Keratinocyte (primary cell): ENCODE measurements around the gene CNFN. TPM values are rescaled to one million over a fixed set of nuclear protein-coding genes. Genes with fewer than 3 reads are reported as not detected.
"Not testable (repeated sequence)": the region's sequence is repeated elsewhere in the genome, so short reads cannot be mapped to it uniquely, and the experiment has no call there.

Experiments used
- DNase-seq: peaks from one replicate; pipeline ENCODE4 v3.0.0-alpha.2; 2011; ENCODE audit warnings: low read depth, missing footprints, low spot score
- FAIRE-seq: peaks from 2 replicates; lab custom pipeline; 2011; peaks lifted over from hg19 to GRCh38; lab: Jason Lieb, UNC
- H2AFZ ChIP-seq: 2 replicates; pipeline ENCODE4 v1.6.0; 2012; ENCODE audit warnings: low read length, control low read depth, inconsistent platforms; ENCODE audit not compliant: control insufficient read depth
- H3K27ac ChIP-seq: 2 replicates; pipeline ENCODE4 v1.5.1; 2011; ENCODE audit warnings: low read length; ENCODE audit not compliant: control insufficient read depth, insufficient read depth
- H3K27me3 ChIP-seq: 3 replicates; pipeline ENCODE4 v1.6.0; 2011; ENCODE audit warnings: low read length; ENCODE audit not compliant: control insufficient read depth, insufficient read depth; ENCODE audit errors: extremely low read depth
- H3K36me3 ChIP-seq, 2 experiments: 2 replicates in 1 of 2; 3 replicates in 1 of 2; pipeline ENCODE4 v1.5.1; 2011; ENCODE audit warnings: low read length in 2 of 2, mild to moderate bottlenecking in 1 of 2; ENCODE audit not compliant: control insufficient read depth in 2 of 2, insufficient read depth in 2 of 2; ENCODE audit errors: extremely low read depth in 1 of 2
- H3K4me1 ChIP-seq: 3 replicates; pipeline ENCODE4 v1.5.1; 2011; ENCODE audit warnings: low read length; ENCODE audit not compliant: control insufficient read depth, insufficient read depth; ENCODE audit errors: extremely low read depth
- H3K4me2 ChIP-seq: 3 replicates; pipeline ENCODE4 v1.6.0; 2011; ENCODE audit warnings: low read depth, low read length; ENCODE audit not compliant: control insufficient read depth, insufficient read depth; ENCODE audit errors: extremely low read depth
- H3K4me3 ChIP-seq, 3 experiments: fragments of 200-600 bp in 1 of 3; sonication (generic) in 1 of 3; 2 replicates in 2 of 3; 3 replicates in 1 of 3; pipeline ENCODE4 v1.5.1; 2011 to 2016; ENCODE audit warnings: low read length in 3 of 3, mild to moderate bottlenecking in 3 of 3, control low read depth in 2 of 3, inconsistent platforms in 1 of 3, low read depth in 1 of 3, mixed read lengths in 1 of 3, mixed run types in 1 of 3, moderate library complexity in 1 of 3; ENCODE audit not compliant: control insufficient read depth in 2 of 3, insufficient read depth in 2 of 3; ENCODE audit errors: extremely low read depth in 1 of 3
- H3K79me2 ChIP-seq: 2 replicates; pipeline ENCODE4 v1.6.0; 2012; ENCODE audit warnings: low read length; ENCODE audit not compliant: control insufficient read depth, insufficient read depth
- H3K9ac ChIP-seq: 3 replicates; pipeline ENCODE4 v1.6.0; 2011; ENCODE audit warnings: low read length; ENCODE audit not compliant: control insufficient read depth, insufficient read depth; ENCODE audit errors: extremely low read depth
- H3K9me1 ChIP-seq: 3 replicates; pipeline ENCODE4 v1.6.0; 2011; ENCODE audit warnings: low read length; ENCODE audit not compliant: control insufficient read depth, insufficient read depth; ENCODE audit errors: extremely low read depth
- H3K9me3 ChIP-seq: 2 replicates; pipeline ENCODE4 v1.5.1; 2012; ENCODE audit warnings: low read depth, low read length; ENCODE audit not compliant: control insufficient read depth
- H4K20me1 ChIP-seq: 3 replicates; pipeline ENCODE4 v1.6.0; 2011; ENCODE audit warnings: low read length; ENCODE audit not compliant: control insufficient read depth, insufficient read depth; ENCODE audit errors: extremely low read depth
- dilution Hi-C: fragments of 300-500 bp; cut with MboI; formaldehyde crosslinking; loops from one replicate; pipeline ENCODE4 v1.7.0; 2020; ENCODE audit warnings: low sequenced_read_pairs; ENCODE audit not compliant: extremely low pct_ligation_motif_present
- polyA plus RNA-seq, 5 experiments: library from polyadenylated mRNA; depleted of rRNA in 3 of 5; stranded (reverse) in 3 of 5; stranded (forward) in 1 of 5; unstranded in 1 of 5; fragments of >200 nt; gene quantifications; 1 replicate in 1 of 5; 2 replicates in 3 of 5; 3 replicates in 1 of 5; pipeline versions ENCODE4 v1.2.1 to v1.2.3, GENCODE V29; 2011 to 2012; ENCODE audit warnings: missing spikeins in 2 of 5, low read depth in 1 of 5, low replicate concordance in 1 of 5
- small RNA-seq, 3 experiments: library from RNA; depleted of rRNA; stranded (forward); fragments of <200 nt; gene quantifications; one replicate each; pipeline ENCODE3, GENCODE V24; 2012; ENCODE audit warnings: low read depth in 3 of 3, low replicate concordance in 1 of 3; ENCODE audit not compliant: insufficient read length in 3 of 3

Gene CNFN
- polyA plus RNA-seq, 1 donor (not counting 4 experiments of a cell fraction or from before 2014, with no cell fraction given): 3.0 TPM

DNA sequence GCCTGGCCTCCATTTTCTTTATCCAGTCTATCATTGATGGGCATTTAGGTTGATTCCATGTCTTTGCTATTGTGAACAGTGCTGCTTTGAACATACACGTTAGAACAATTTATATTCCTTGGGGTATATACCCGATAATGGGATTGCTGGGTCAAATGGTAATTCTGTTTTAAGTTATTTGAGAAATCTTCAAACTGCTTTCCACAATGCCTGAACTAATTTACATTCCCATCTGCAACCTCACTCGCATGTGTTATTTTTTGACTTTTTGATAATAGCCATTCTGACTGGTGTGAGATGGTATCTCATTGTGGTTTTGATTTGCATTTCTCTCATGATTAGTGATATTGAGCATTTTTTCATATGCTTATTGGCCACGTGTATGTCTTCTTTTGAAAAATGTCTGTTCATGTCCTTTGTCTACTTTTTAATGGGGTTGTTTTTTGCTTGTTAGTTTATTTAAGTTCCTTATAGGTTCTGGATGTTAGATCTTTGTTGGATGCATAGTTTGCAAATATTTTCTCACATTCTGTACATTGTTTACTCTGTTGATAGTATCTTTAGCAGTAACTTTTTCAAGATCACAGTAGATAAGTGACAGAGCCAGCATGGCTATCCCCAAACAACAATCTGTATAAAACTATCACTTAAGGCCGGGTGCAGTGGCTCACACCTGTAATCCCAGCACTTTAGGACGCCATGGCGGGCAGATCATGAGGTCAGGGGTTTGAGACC lies 50.8 kb downstream of the CNFN start:
- H2AFZ ChIP-seq, H3K27me3 ChIP-seq, H3K9me1 ChIP-seq, H3K27ac ChIP-seq, H3K4me1 ChIP-seq, FAIRE-seq, H3K4me3 ChIP-seq, H3K9me3 ChIP-seq, DNase-seq, H3K9ac ChIP-seq, H3K79me2 ChIP-seq, dilution Hi-C loops, H4K20me1 ChIP-seq, H3K4me2 ChIP-seq: not testable (repeated sequence)
- H3K36me3 ChIP-seq: peaks cover 3 to 14% of the 10 kb centered on the region in 2 experiments

Small RNA genes within 50 kb of the gene (small RNA-seq; reads per million reads assigned to genes)
- gene MIR8077: 0 reads per million in 3 experiments

Other genes starting within 250 kb of the CNFN start
- 17.1 to 29.8 TPM (median 20.8 TPM) in 3 replicates for gene DEDD2, start 172.6 kb downstream of the CNFN start, polyA plus RNA-seq
- gene ZNF526, start 170.0 kb downstream of the CNFN start, polyA plus RNA-seq: 5.0 to 9.3 TPM (median 5.4 TPM) in 3 replicates
- gene GSK3A, start 147.7 kb downstream of the CNFN start, polyA plus RNA-seq: 36.9 to 53.3 TPM (median 42.5 TPM) in 3 replicates
- gene ERF, start 135.2 kb downstream of the CNFN start, polyA plus RNA-seq: 75.4 to 87.4 TPM (median 83.5 TPM) in 3 replicates
- 3.1 to 11.1 TPM (median 3.8 TPM) in 3 replicates for gene CIC, start 121.0 kb downstream of the CNFN start, polyA plus RNA-seq
- gene PRR19, start 88.2 kb downstream of the CNFN start, polyA plus RNA-seq: 0.25 to 0.88 TPM (median 0.35 TPM) in 3 replicates
- gene PAFAH1B3, start 87.7 kb downstream of the CNFN start, polyA plus RNA-seq: 27.6 to 55.4 TPM (median 28.3 TPM) in 3 replicates
- gene TMEM145, start 77.0 kb downstream of the CNFN start, polyA plus RNA-seq: not detected in 3 replicates
- gene MEGF8, start 64.7 kb downstream of the CNFN start, polyA plus RNA-seq: 4.1 to 7.3 TPM (median 6.1 TPM) in 3 replicates
- gene LIPE, start 37.1 kb upstream of the CNFN start, polyA plus RNA-seq: 5.0 to 9.1 TPM (median 6.1 TPM) in 3 replicates
- 0.06 TPM in 1 of 3 replicates, not detected in the others for gene CXCL17, start 52.6 kb upstream of the CNFN start, polyA plus RNA-seq
- 1.4 to 3.3 TPM (median 2.2 TPM) in 3 replicates for gene CEACAM1, start 138.2 kb upstream of the CNFN start, polyA plus RNA-seq
- not detected in 3 replicates for gene CEACAM8, start 204.6 kb upstream of the CNFN start, polyA plus RNA-seq